Measurements from ENCODE around the gene KCNN4. TPM values are rescaled to one million over a fixed set of nuclear protein-coding genes. Genes with fewer than 3 reads are reported as not detected.

The KCNN4 gene
- total RNA-seq, 2 experiments from 2014 or later, result 28.8 to 31.9 TPM

- Mint-ChIP-seq H3K4me1 (ENCODE audit: low read depth) (peaks cover 16% of the 10 kb centered on the region), H3K9me3 (ENCODE audit: insufficient read depth) (no peaks in the 10 kb centered on the region), H3K36me3 (ENCODE audit: low read depth) (peaks cover 72% of the 10 kb centered on the region), H3K27me3 (ENCODE audit: low read depth) (no peaks in the 10 kb centered on the region), H3K4me3 (no peak overlapping the region), H3K27ac (peak overlapping the region; percentile 50)
- ChIA-PET CTCF (interaction anchor here (1.6 to 2.7 kb wide), 3 partner anchors 18 to 79 kb away, joined by 5 to 31 read pairs (median 5); partner anchors contain the start of gene PLAUR), POLR2A (no interaction called here)
- no peak for DNase-seq
- no peak for ATAC-seq
Measured at GRCh38 chr19:43747557-43748204, 33.1 kb downstream of the KCNN4 start.

DNA sequence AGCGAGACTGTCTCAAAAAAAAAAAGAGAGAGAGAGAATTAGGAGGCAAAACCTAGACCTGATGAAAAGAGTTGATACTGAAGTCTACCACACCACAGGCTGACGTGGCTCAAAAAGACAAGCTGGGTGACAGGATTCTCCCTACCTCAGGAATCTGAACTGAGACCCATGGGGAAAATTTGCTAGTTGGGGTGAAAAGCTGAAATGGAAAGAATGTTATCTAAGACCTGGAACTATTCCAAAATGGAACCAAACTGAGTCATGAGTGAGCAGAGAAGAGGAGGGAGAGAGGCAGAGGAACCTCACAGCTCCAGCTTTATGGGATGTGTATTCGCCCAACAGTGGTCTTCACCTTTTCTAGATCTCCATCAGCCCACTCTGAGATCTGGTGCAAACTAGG lies 37.7 kb downstream of the KCNN4 start:
- ATAC-seq, result no peak
- Mint-ChIP-seq H3K27ac (no peak overlapping the region), H3K4me1 (ENCODE audit: low read depth) (peaks cover 11% of the 10 kb centered on the region), H3K27me3 (ENCODE audit: low read depth) (no peaks in the 10 kb centered on the region), H3K36me3 (ENCODE audit: low read depth) (peaks cover 69% of the 10 kb centered on the region), H3K4me3 (no peak overlapping the region), H3K9me3 (ENCODE audit: insufficient read depth) (no peaks in the 10 kb centered on the region)
- CTCF ChIA-PET, result interaction anchor here (0.6 to 1.7 kb wide), 4 partner anchors 14 to 296 kb away, joined by 3 to 6 read pairs (median 3); no protein-coding TSS in a partner anchor
- no peak for DNase-seq
- POLR2A ChIA-PET, result no interaction called here

- Mint-ChIP-seq H3K36me3 (ENCODE audit: low read depth) (peaks cover 70% of the 10 kb centered on the region), H3K27ac (no peak overlapping the region), H3K9me3 (ENCODE audit: insufficient read depth) (no peaks in the 10 kb centered on the region), H3K27me3 (ENCODE audit: low read depth) (no peaks in the 10 kb centered on the region), H3K4me1 (ENCODE audit: low read depth) (peaks cover 9% of the 10 kb centered on the region), H3K4me3 (no peak overlapping the region)
- ChIA-PET POLR2A (no interaction called here), CTCF (interaction anchor here (1.3 kb wide), 1 partner anchor 11 kb away, joined by 3 read pairs; no protein-coding TSS in a partner anchor)
- DNase-seq (no peak), ATAC-seq (no peak)
Measured at GRCh38 chr19:43741075-43741825, 39.5 kb downstream of the KCNN4 start.

DNA sequence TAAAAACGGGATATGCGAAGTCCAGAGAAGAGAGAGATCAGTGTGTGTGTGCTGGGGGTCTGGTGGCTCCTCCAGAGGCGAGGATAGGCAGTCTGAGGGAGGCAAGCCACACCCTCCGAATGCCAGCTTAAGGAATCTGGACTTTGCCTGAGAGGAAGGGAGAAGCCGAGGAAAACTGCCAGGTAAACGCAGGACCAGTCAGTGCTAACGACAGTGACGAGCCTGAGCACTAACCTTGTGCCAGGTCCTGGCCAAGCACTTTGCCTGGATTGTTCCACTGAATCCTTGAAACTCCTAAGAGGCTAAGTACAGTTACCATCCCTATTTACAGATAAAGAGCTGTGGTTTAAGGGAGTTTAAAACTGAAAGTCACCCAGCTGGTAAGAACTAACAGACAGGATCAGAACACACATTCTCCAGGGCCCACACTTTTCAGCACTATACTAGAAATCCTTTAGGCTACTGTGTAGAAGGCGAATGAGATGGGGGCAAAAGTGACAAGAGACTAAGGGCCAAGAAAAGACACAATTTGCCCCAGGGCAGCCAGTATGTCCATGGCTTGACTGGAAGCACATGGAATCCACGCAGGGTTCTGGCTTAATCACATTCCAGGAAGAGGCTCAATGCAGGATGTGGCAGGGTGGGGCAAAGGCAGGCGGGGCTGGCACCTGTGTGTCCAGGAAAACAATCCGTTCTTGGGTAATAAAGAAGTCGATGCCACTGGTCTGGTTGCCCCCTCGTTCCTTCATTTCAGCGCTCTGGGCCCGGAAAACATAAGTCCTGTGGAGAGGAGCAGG lies 41.1 kb downstream of the KCNN4 start:
- peaks cover 68% of the 10 kb centered on the region for H3K36me3 Mint-ChIP-seq (ENCODE audit: low read depth)
- peak overlapping the region; percentile 57 for H3K27ac Mint-ChIP-seq
- no peak overlapping the region for H3K4me3 Mint-ChIP-seq
- no peaks in the 10 kb centered on the region for H3K9me3 Mint-ChIP-seq (ENCODE audit: insufficient read depth)
- POLR2A ChIA-PET, result no interaction called here
- DNase-seq, result no peak
- ATAC-seq, result no peak
- peaks cover 9% of the 10 kb centered on the region for H3K4me1 Mint-ChIP-seq (ENCODE audit: low read depth)
- H3K27me3 Mint-ChIP-seq (ENCODE audit: low read depth), result no peaks in the 10 kb centered on the region
- CTCF ChIA-PET, result interaction anchor here (0.7 to 1.3 kb wide), 2 partner anchors 13 to 71 kb away, joined by 3 read pairs; no protein-coding TSS in a partner anchor

- H3K9me3 Mint-ChIP-seq (ENCODE audit: insufficient read depth), result no peaks in the 10 kb centered on the region
- ChIA-PET POLR2A (interaction anchor here (0.9 kb wide), 1 partner anchor 22 kb away, joined by 3 read pairs; no protein-coding TSS in a partner anchor), CTCF (interaction anchor here (0.6 to 1.4 kb wide), 3 partner anchors 70 to 453 kb away, joined by 4 to 6 read pairs (median 5); no protein-coding TSS in a partner anchor)
- DNase-seq, result no peak
- H3K4me3 Mint-ChIP-seq, result no peak overlapping the region
- peaks cover 9% of the 10 kb centered on the region for H3K4me1 Mint-ChIP-seq (ENCODE audit: low read depth)
- H3K27me3 Mint-ChIP-seq (ENCODE audit: low read depth), result no peaks in the 10 kb centered on the region
- H3K27ac Mint-ChIP-seq, result no peak overlapping the region
- ATAC-seq, result no peak
- peaks cover 64% of the 10 kb centered on the region for H3K36me3 Mint-ChIP-seq (ENCODE audit: low read depth)
Measured at GRCh38 chr19:43738780-43739211, 42.0 kb downstream of the KCNN4 start.

DNA sequence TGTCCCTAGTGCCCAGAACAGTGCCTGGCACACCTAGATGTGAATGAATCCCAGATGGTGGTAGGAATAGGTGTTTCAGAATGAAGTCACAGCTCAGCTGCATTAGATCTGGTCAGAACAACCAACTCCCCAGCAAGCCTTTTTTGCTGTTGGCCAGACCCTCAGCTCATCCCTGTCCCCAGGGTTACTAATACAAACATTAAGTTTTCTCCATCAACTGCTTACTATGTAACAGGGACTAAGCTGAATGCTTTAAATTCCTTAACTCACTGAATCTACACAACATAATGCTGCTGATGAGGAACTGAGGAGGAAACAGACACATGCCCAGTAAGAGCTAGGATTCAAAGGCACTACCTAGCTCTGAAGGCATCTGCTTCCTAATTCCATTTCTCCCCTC lies 44.8 kb downstream of the KCNN4 start:
- ATAC-seq (no peak), DNase-seq (no peak)
- Mint-ChIP-seq H3K4me3 (no peak overlapping the region), H3K36me3 (ENCODE audit: low read depth) (peaks cover 67% of the 10 kb centered on the region), H3K9me3 (ENCODE audit: insufficient read depth) (no peaks in the 10 kb centered on the region), H3K27ac (no peak overlapping the region), H3K4me1 (ENCODE audit: low read depth) (peaks cover 9% of the 10 kb centered on the region), H3K27me3 (ENCODE audit: low read depth) (no peaks in the 10 kb centered on the region)
- ChIA-PET POLR2A (interaction anchor here (0.9 kb wide), 1 partner anchor 42 kb away, joined by 4 read pairs; no protein-coding TSS in a partner anchor), CTCF (interaction anchor here (0.9 to 1.4 kb wide), 3 partner anchors 9 to 49 kb away, joined by 3 to 7 read pairs (median 3); no protein-coding TSS in a partner anchor)

DNA sequence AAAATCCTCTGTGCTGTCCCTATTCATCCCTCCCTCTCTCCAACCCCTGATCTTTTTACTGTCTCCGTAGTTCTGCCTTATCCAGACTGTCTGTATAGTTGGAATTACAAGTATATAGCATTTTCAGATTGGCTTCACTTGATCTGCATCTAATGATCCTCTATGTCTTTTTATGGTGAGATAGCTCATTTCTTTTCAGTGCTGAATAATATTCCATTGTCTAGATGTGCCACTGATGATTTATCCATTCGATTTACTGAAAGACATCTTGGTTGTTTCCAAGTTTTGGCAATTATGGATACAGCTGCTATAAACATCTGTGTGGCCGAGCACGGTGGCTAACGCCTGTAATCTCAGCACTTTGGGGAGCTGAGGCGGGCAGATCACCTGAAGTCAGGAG lies 45.8 kb downstream of the KCNN4 start:
- ATAC-seq, result no peak
- no peak overlapping the region for H3K27ac Mint-ChIP-seq

GRCh38 chr19:43731846-43732245 lies 48.9 kb downstream of the KCNN4 start:
- Mint-ChIP-seq H3K27ac (peak overlapping the region; percentile 48), H3K4me1 (ENCODE audit: low read depth) (no peaks in the 10 kb centered on the region), H3K27me3 (ENCODE audit: low read depth) (no peaks in the 10 kb centered on the region), H3K36me3 (ENCODE audit: low read depth) (peaks cover 64% of the 10 kb centered on the region), H3K4me3 (no peak overlapping the region), H3K9me3 (ENCODE audit: insufficient read depth) (no peaks in the 10 kb centered on the region)
- ChIA-PET POLR2A (no interaction called here), CTCF (no interaction called here)
- DNase-seq (no peak), ATAC-seq (no peak)

More for the DNA sequence above, 45.8 kb downstream of the KCNN4 start:
- H3K4me3 Mint-ChIP-seq, result no peak overlapping the region
- CTCF ChIA-PET, result no interaction called here
- no peak for DNase-seq
- H3K27me3 Mint-ChIP-seq (ENCODE audit: low read depth), result no peaks in the 10 kb centered on the region
- POLR2A ChIA-PET, result interaction anchor here (1.1 kb wide), 1 partner anchor 32 kb away, joined by 3 read pairs; no protein-coding TSS in a partner anchor
- H3K4me1 Mint-ChIP-seq (ENCODE audit: low read depth), result peaks cover 4% of the 10 kb centered on the region
- H3K36me3 Mint-ChIP-seq (ENCODE audit: low read depth), result peaks cover 71% of the 10 kb centered on the region
- H3K9me3 Mint-ChIP-seq (ENCODE audit: insufficient read depth), result no peaks in the 10 kb centered on the region

- Mint-ChIP-seq H3K27me3 (ENCODE audit: low read depth) (no peaks in the 10 kb centered on the region), H3K4me1 (ENCODE audit: low read depth) (no peaks in the 10 kb centered on the region), H3K4me3 (no peak overlapping the region), H3K9me3 (ENCODE audit: insufficient read depth) (no peaks in the 10 kb centered on the region), H3K27ac (no peak overlapping the region), H3K36me3 (ENCODE audit: low read depth) (peaks cover 60% of the 10 kb centered on the region)
- no peak for ATAC-seq
- POLR2A ChIA-PET, result no interaction called here
- no peak for DNase-seq
- CTCF ChIA-PET, result no interaction called here
Measured at GRCh38 chr19:43731346-43731745, 49.4 kb downstream of the KCNN4 start.

- DNase-seq (no peak), ATAC-seq (no peak)
- Mint-ChIP-seq H3K36me3 (ENCODE audit: low read depth) (peaks cover 51% of the 10 kb centered on the region), H3K9me3 (ENCODE audit: insufficient read depth) (no peaks in the 10 kb centered on the region), H3K27ac (no peak overlapping the region), H3K4me3 (no peak overlapping the region), H3K27me3 (ENCODE audit: low read depth) (no peaks in the 10 kb centered on the region), H3K4me1 (ENCODE audit: low read depth) (peaks cover 8% of the 10 kb centered on the region)
- ChIA-PET POLR2A (no interaction called here), CTCF (interaction anchor here (0.7 kb wide), 1 partner anchor 61 kb away, joined by 3 read pairs; no protein-coding TSS in a partner anchor)
Measured at GRCh38 chr19:43729919-43730318, 50.9 kb downstream of the KCNN4 start.

- no peaks in the 10 kb centered on the region for H3K9me3 Mint-ChIP-seq (ENCODE audit: insufficient read depth)
- ChIA-PET CTCF (no interaction called here), POLR2A (interaction anchor here (0.6 kb wide), 1 partner anchor 440 kb away, joined by 3 read pairs; no protein-coding TSS in a partner anchor)
- no peaks in the 10 kb centered on the region for H3K27me3 Mint-ChIP-seq (ENCODE audit: low read depth)
- no peak for ATAC-seq
- H3K27ac Mint-ChIP-seq, result no peak overlapping the region
- H3K4me3 Mint-ChIP-seq, result no peak overlapping the region
- no peak for DNase-seq
- H3K4me1 Mint-ChIP-seq (ENCODE audit: low read depth), result peaks cover 9% of the 10 kb centered on the region
- peaks cover 37% of the 10 kb centered on the region for H3K36me3 Mint-ChIP-seq (ENCODE audit: low read depth)
Measured at GRCh38 chr19:43727593-43727853, 53.2 kb downstream of the KCNN4 start.
